GM21390 (cell line): ENCODE results near the gene OR10A6.

Source experiments
- ATAC-seq: cut with Tn5 transposase; IDR thresholded peaks from one replicate; pipeline ENCODE4 v1.9.1; 2021; ENCODE audit not compliant: unreplicated experiment

Gene OR10A6, protein sequence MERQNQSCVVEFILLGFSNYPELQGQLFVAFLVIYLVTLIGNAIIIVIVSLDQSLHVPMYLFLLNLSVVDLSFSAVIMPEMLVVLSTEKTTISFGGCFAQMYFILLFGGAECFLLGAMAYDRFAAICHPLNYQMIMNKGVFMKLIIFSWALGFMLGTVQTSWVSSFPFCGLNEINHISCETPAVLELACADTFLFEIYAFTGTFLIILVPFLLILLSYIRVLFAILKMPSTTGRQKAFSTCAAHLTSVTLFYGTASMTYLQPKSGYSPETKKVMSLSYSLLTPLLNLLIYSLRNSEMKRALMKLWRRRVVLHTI

DNA sequence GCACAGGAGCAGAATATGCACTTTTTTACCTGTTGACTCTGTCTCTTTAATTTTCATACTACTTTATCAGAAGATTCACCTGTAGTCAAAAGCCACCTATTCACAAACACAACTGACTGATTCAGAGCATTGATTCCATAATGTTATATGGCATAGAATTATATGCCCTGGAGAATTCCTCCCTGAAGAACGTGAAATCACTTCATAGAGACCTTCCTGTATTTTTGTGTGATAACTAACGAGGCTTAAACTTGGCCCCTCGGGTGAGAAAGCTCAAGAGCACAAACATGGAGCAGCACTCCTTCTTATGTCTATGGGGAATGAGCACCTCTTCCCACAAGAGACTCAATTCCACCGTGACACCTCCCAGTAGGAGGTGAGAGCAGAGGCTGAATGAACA, at the start of gene OR10A6:
Gene OR10A6, minus strand, starts transcription at position 101 of the 400 bp plus-strand sequence. CDS start 2,606 bp downstream, outside the sequence.
- no peak for ATAC-seq

DNA sequence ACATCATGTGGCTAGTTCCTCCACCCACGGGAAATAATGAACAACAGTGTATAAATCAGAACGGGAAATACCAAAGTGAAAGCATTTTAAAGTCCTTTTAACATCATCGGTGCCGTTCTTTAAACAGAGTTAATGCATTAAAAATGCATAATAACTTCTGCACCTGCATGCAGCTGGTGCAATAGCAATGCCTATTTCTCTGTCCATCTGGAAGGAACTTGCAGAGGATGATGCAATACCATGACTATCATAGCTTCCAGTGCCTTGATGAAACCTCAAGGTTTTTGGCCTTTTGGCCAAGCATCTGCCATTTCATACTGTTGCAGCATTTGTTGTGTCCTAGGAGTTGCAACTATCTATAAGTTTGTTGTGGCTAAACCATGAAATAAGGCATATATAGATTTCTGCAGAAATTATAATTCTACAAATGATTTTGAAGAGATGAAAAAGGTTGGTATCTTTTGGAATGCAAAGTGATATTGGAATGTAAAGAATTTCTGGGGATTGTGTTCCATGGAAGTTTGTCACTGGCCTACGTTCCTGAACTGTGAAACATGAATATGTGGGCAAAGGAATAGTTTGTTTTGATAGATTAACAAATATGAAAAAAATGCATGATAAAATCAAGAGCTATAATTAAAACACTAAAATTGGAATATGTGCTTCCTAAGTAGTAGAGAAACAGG, 46.3 kb upstream of the OR10A6 start:
- ATAC-seq = no peak

DNA sequence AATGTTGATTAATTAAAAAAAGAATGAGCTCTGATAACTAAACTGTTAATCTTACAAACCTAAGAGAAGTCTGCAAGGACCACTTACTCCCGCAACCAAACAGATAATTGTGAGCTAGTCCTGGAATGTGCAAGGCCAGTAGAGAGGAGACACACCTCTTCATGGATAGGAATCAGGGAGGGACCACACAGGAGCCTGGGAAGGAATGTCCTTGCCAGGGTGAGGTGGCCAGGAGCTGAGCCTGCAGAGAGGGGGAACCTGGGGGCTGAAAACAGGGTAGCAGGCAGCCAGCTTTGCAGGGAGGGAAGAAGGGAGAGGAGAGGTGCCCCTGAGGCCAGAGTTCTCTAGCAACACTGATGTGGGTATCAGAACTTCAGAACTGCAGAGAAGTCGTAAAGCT, 43.6 kb upstream of the OR10A6 start:
- ATAC-seq = no peak

DNA sequence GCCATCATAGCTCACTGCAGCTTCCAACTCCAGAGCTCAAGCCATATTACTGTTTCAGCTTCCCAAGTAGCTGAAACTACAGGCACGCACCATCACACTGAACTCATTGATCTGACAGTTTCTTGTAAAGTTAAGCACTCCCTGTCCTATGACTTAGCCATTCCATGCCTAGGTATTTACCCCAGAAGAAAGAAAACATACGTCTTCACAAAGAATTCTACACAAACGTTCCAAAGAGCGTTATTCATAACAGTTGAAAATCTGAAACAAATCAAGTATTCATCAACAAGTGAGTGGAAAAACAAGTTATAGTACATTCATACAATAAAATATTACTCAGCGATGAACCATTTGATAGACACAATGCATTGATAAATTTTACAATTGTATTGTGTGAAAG, 41.9 kb upstream of the OR10A6 start:
- ATAC-seq = no peak

DNA sequence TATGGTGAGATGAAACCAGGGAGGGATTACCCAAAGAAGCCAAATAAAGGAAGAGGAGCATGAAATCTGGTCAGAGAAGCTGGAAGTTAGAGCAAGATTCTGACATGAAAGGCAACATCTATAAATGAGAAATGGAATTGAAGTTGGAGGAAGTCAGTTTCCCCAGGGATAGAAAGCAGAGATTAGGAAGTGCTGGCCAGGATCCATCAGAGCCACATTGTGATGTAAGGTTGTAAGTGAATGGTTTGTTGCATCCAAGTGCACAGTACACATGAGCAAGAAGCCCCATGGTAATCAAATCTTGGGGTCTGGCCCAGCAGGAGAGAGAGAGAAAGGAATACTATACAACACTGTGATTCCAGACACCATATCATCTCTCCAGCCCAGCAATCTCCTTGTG, 40.8 kb upstream of the OR10A6 start:
- ATAC-seq = no peak

DNA sequence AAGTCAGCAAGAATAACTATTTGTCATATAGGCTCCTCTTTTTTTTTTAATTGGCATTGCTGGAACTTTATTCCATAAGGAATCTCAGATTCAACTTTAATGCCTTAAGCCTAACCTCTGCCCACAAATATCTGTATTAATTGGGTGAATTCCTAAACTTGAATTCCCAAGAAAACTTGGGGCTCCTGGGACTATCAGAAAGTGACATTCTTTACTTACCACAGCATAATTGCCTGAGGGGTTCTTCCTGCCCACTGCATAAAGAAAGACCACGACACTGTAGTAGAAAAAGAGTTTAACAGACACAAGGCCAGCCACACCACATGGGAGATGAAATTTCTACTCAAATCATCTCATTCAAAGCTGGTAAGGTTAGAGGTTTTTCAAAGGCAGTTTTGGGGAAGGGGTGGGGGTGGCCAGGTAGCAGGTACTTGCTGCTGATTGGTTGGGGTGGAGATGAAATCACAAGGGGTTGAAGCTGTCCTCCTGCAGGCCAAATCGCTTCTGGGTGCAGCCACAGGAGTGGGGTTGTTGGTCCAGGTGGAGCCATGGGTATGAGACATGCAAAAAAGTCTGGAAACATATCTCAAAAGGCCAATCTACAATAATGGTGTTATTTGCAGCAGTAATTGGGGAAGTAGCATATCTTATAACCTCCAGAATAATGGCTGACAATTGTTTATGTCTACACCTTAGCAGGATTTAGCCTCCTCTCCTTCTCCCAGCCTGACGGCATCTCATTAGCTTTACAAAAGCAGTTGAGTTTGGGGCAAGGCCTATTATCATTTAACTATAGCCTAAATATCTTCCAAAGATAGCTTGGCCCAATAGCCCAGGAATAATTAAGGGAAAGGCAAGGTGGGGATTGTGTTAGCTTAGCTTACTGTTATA, 38.9 kb upstream of the OR10A6 start:
- ATAC-seq = no peak

DNA sequence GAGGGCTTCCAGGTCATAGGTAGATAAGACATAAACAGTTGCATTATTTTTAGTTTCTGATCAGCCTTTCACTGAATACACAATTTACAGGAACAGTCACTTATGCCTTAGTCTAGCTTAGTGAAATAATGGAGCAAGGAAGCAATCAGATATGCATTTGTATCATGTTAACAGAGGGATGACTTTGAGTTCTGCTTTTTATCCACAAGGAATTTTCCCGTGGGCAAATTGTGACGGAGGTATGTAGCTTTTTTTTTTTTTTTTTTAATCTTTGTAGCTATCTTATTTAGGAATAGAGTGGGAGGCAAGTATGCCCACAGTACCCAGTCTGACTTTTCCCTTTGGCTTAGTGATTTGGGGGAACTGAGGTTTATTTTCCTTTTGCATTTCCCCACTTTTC, 37.6 kb upstream of the OR10A6 start:
- ATAC-seq = no peak

DNA sequence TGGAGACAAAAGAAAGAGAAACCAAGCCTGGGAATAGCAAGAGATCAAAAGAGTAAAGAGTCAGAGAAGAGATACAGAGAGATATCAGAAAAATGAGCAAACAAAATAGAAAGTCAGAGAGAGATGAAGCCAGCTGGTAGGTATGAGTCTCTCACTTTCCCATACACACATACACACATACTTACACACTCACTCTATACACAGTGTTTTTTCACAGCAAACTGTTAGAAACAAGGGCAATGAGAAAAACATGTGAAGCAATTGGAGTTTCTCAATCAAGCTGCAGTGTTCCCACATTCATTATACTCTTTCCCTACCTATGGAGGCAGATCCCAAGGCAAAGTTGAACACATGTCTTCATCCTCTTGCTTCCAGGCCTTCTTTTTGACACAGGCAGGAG, 36.8 kb upstream of the OR10A6 start:
- no peak for ATAC-seq

DNA sequence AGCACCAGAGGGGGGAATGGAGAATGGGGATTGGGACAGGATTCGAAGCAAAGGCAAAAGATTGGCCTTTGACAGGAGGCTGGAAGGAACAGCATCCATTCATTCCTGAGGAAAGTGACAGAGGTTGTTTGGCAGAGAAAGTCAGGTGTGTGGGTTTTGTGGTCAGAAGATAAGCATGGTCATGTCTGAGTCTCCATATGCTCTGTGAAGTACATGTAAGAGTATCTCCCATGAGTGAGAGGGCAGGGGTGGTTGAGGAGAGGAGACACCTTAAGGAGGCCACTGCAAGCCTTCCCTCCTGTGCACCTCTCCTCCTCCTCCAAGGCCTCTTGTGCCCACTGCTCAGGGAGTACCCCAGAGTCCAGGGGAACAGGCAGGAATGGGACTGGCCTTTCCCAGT, 36.0 kb upstream of the OR10A6 start:
- ATAC-seq = no peak

DNA sequence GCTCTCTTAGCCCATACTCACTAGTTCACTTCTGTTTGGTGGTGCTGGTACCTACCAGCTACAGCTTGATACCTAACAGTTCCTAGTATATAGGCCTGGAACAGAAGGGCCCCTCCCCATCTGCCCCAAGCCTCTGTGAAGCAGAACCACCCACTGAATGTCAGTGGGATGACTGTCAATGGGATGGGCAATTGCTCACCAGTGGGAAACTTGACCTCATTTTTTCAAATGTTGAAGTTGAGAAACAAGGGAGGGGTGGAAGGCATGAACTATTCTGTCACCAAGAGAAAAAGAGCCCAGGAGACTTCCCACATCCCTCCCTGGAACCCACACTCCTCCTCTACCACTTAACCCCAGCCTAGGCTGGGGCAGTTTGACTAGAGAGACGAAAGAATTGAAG, 34.3 kb upstream of the OR10A6 start, which contains the start of gene NLRP10:
Gene NLRP10, minus strand, starts transcription at position 62 of the 400 bp plus-strand sequence. CDS start 1,952 bp downstream, outside the sequence.
- no peak for ATAC-seq

DNA sequence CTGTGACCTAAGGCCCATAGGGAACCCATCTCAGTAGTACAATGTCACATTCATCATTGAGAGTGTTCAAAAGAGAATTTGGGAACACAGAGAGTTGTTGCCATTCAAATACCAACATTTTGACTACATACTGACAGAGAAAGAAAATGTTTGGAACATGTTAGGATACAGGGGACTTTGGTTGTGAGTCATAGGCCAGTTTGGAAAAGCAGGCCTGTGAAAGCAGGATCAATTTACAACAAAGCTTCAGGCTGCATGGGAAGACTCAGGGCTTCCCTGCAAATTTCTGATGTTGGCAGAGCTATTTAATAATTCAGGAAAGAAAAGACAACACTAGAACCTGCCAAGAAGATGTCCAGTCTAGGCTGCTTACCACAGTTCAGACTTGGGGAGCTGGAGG, 33.8 kb upstream of the OR10A6 start:
- ATAC-seq = no peak

DNA sequence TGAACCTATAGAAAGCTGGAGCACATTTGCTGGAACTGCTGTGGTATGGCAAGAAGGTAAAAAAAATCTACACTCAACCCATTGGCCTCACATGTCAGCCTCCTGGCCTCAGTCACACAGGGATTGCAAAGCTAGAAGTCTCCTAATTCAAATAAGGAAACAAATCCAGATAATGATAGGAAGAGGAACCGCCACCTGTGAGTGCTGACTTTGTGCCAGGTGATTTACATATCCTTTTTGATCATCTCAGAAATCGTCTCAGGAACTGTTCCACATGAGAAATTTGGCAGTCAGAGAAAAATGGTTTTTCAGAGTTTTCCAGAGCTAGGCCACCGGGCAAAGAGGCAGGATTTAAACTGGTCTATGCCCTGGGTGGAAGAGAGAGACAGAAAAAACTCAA, 33.2 kb upstream of the OR10A6 start:
- ATAC-seq = no peak

DNA sequence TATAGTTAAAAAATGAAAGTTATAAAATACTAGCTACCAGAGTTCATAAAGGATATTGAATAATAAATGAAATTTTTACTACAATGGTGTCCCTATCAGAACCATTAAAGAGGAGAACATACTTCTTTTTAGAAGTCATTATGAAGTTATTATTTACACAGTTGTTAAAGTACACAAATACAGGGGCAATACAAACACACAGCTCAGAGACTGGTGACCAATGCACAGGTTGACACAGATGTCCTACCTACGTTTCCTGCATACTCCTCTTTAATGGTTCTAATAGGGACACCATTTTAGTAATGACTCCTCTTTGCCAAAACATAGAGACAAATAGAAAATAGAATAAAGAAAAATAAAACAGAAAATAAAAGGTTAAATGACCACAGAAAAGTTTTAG, 24.1 kb upstream of the OR10A6 start:
- no peak for ATAC-seq

DNA sequence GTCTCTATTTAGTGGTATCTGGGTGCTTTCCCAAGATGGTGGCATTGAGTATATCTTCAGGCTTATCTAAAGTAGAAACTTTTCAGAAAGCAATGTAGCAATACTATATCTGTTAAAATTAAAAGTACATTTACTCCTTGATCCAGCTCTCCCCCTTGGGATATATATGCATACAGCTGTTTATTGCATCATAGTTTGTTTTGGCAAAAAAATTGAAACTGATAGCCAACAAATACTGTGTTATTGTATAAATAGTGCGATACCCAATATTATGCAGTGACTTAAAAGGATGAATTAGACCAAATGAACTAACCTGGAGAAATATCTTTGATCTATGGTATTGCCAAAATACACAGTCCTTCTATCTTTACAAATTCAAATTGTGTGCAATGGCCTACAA, 18.9 kb upstream of the OR10A6 start:
- ATAC-seq = no peak

DNA sequence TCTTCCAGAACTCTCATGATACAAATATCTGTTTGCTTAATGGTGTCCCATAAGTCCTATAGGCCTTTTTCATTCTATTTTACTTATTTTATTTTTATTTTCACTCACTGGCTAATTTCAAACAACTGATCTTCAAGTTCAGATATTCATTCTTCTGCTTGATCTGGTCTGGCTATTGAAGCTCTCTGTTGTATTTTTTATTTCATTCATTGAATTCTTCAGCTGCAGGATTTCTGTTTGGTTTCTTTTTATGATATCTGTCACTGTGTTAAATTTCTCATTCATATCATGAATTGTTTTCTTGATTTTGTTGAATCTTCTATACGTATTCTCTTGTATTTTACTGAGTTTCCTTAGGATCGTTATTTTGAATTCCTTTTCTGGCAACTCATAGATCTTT, 13.1 kb upstream of the OR10A6 start:
- no peak for ATAC-seq

DNA sequence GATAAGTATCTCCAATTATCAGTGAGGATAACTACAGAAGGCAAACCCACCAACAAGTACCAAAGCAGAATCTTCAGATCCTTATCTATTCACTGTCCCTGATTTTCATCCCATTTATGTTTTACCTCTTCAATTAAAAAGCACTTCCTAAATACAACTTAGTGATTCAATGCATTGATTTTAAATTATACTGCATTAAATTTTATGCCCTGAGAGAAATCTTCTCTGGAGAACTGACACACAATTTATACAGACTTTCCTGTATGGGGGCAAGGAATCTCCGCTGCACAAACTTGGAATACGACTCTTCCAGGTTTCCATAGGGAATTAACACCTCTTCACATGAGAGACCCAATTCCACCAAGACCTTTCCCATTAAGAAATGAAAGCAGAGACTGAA, 10.5 kb upstream of the OR10A6 start, which contains the start of gene OR10A3:
Gene OR10A3, minus strand, starts transcription at position 101 of the 400 bp plus-strand sequence. CDS start 2,188 bp downstream, outside the sequence.
- ATAC-seq = no peak

DNA sequence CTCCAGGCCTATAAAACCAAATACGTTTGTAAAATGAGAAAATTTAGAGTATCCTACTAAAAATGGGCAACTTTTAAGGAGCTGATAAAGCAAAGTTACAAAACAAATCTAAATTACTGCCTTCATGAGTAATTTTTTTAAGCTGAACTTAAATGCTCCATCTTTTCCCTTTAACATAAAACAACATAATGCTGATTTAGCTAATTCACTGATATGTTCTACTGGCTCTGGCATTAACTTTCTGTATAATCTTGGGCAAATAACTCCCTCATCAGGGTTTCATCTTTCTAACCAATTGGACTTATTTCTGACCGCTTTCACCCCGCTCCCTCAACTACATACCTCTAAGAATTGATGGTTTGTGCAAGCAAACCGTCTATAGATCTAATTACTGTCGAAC, 10.1 kb upstream of the OR10A6 start:
- no peak for ATAC-seq

DNA sequence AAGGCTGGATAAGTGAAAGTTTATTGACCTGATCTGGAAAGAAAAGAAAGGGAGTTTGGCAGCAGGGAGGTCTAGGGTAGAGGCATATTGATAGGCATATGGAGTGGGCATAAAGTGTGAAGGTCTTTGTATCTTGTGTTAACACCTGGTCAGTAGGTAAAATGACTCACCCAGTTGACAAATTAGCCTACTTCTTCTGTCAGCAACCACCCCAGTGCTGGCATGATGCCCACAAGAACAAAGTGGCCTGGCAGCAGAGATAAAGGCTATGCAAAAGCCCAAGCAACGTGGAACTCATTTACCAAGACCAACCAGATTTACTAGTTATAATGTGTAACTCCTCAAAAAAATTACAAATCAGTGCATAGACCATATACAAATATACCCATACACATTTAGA, 5.5 kb upstream of the OR10A6 start:
- ATAC-seq = no peak

DNA sequence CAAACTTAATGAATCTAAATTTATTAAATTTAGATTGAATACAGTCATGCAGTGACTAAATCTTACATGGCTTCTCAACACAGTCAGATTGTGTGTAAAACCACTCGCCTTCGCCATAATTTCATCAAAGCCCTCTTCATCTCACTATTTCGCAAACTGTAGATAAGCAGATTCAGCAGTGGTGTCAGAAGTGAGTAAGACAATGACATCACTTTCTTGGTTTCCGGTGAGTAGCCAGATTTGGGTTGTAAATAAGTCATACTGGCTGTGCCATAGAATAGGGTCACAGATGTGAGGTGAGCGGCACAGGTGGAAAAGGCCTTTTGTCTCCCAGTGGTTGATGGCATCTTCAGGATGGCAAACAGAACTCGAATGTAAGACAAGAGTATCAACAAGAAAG, 3.4 kb downstream of the OR10A6 start:
- ATAC-seq = no peak

DNA sequence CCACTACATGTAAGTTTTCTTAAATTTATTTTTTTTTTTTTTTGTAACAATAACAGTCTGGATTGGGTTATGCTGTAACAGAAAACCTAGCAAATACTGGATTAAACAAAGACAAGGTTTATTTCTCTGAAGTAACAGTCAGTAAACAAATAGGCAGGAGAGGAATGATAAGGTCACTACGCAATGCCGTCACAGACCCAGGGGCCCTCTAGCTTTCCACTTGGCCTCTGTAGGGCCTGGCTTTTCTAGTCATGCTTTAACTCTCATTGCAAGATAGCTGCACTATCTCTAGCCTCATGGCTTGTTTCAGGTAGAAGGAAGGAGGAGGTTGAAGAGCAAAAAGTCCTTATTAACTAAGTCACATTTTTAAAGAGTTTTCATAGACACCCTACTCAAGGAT, 6.5 kb downstream of the OR10A6 start:
- ATAC-seq = no peak

DNA sequence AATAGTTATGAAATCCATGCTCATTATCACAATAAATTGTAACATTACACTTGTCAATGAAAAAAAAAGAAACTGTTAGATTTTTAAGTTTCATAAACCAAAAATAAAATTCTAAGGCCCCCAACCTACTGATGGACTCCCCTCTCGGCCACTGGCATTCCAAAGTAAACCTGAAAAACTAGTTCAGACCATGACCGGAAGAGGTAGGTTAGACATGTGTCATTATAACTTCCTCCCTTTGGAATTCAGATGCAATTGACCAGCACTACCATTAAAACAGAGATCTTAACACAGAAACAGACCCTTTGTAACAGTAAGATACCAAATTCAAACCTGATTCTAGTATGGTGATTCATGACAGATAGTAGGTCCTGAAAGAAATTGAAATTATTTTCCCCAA, 12.9 kb downstream of the OR10A6 start:
- no peak for ATAC-seq

DNA sequence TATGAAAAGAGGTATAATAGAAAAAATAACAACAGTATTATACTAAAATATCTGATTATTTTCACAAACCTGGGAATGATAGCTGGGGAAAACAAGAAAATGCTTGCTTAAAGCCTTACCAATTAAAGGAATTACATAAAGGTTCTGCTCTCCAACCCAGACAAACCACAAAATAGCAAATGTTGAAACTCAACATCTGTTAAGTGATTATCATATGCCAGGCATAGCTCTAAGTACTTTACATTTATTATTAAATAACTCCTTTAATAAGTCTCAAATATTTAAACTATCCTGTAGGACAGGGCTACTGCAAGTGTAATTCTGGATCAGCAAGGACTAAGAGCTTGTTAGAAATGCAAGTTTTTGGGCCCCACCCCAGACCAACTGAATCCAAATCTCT, 20.1 kb downstream of the OR10A6 start:
- ATAC-seq = no peak
